Calu3 (cell line): Measurements from ENCODE around the gene CCSER1. TPM values are rescaled to one million over a fixed set of nuclear protein-coding genes. Genes with fewer than 3 reads are reported as not detected.

Experiments used
- BruUV-seq: library from RNA; stranded (reverse); fragments of 400-500 nt; replicated peaks from 2 replicates; lab custom pipeline; 2021; lab: Mats Ljungman, UMichigan
- CTCF ChIA-PET: fragments of 300-600 bp; sonication (Branson Sonifier 250); formaldehyde crosslinking; loops from one replicate; lab custom pipeline; 2022; ENCODE audit warnings: antibody characterized with exemption; lab: Charles Lee
- DNase-seq: peaks from one replicate; pipeline ENCODE4 v3.0.0; 2022
- H3K27ac Mint-ChIP-seq: one replicate; pipeline ENCODE4 v1.8.0; 2022; ENCODE audit warnings: mixed read lengths; ENCODE audit not compliant: unreplicated experiment
- H3K27me3 Mint-ChIP-seq: one replicate; pipeline ENCODE4 v1.8.0; 2022; ENCODE audit warnings: mixed read lengths; ENCODE audit not compliant: unreplicated experiment
- H3K36me3 Mint-ChIP-seq: one replicate; pipeline ENCODE4 v1.8.0; 2022; ENCODE audit warnings: mild to moderate bottlenecking, moderate library complexity, mixed read lengths; ENCODE audit not compliant: insufficient read depth, unreplicated experiment
- H3K4me1 Mint-ChIP-seq: one replicate; pipeline ENCODE4 v1.8.0; 2022; ENCODE audit warnings: mild to moderate bottlenecking, low read depth, mixed read lengths; ENCODE audit not compliant: unreplicated experiment
- H3K4me3 Mint-ChIP-seq: one replicate; pipeline ENCODE4 v1.8.0; 2022; ENCODE audit warnings: mild to moderate bottlenecking, low read depth, moderate library complexity, mixed read lengths; ENCODE audit not compliant: unreplicated experiment
- H3K9me3 Mint-ChIP-seq: one replicate; pipeline ENCODE4 v1.8.0; 2022; ENCODE audit warnings: low read depth, mixed read lengths; ENCODE audit not compliant: unreplicated experiment
- CTCF ChIP-seq: fragments of 200-600 bp; IDR thresholded peaks from one replicate; pipeline ENCODE4 v1.8.0; 2022; ENCODE audit warnings: antibody characterized with exemption; ENCODE audit not compliant: unreplicated experiment
- intact Hi-C: fragments of 100-400 bp; cut with micrococcal nuclease; formaldehyde crosslinking; loops from one replicate; pipeline ENCODE4 v1.10.0; 2022; ENCODE audit not compliant: unreplicated experiment
- total RNA-seq: library from RNA; stranded (reverse); gene quantifications from 2 replicates; pipeline ENCODE4 v1.2.3, GENCODE V29; 2022

Gene CCSER1
- total RNA-seq, 1 experiment from 2014 or later = 6.2 TPM

GRCh38 chr4:91422011-91422410 lies 1294.8 kb downstream of the CCSER1 start:
- no peaks in the 10 kb centered on the region for H3K36me3 Mint-ChIP-seq
- intact Hi-C loops = no loop called here
- no peak for TF ChIP-seq CTCF
- H3K27ac Mint-ChIP-seq = no peak overlapping the region
- no peak for DNase-seq
- no peaks in the 10 kb centered on the region for H3K27me3 Mint-ChIP-seq
- peaks cover 3% of the 10 kb centered on the region for H3K9me3 Mint-ChIP-seq
- CTCF ChIA-PET = no interaction called here
- BruUV-seq = no TSS peak
- H3K4me3 Mint-ChIP-seq = no peak overlapping the region
- H3K4me1 Mint-ChIP-seq = no peaks in the 10 kb centered on the region

- Mint-ChIP-seq H3K27ac (no peak overlapping the region), H3K27me3 (no peaks in the 10 kb centered on the region), H3K36me3 (no peaks in the 10 kb centered on the region), H3K9me3 (no peaks in the 10 kb centered on the region), H3K4me3 (no peak overlapping the region), H3K4me1 (no peaks in the 10 kb centered on the region)
- intact Hi-C loops = no loop called here
- DNase-seq = no peak
- no peak for TF ChIP-seq CTCF
- no TSS peak for BruUV-seq
- CTCF ChIA-PET = no interaction called here
Observed at GRCh38 chr4:91426725-91427124, 1299.5 kb downstream of the CCSER1 start.

- Mint-ChIP-seq H3K9me3 (no peaks in the 10 kb centered on the region), H3K4me1 (no peaks in the 10 kb centered on the region), H3K36me3 (no peaks in the 10 kb centered on the region), H3K4me3 (no peak overlapping the region), H3K27ac (no peak overlapping the region), H3K27me3 (no peaks in the 10 kb centered on the region)
- no peak for DNase-seq
- CTCF ChIA-PET = no interaction called here
- TF ChIP-seq CTCF = no peak
- no TSS peak for BruUV-seq
- intact Hi-C loops = no loop called here
Observed at GRCh38 chr4:91427171-91427570, 1300.0 kb downstream of the CCSER1 start.

GRCh38 chr4:91434631-91435030 lies 1307.4 kb downstream of the CCSER1 start:
- Mint-ChIP-seq H3K4me1 (no peaks in the 10 kb centered on the region), H3K27me3 (no peaks in the 10 kb centered on the region), H3K4me3 (no peak overlapping the region), H3K27ac (no peak overlapping the region), H3K9me3 (no peaks in the 10 kb centered on the region), H3K36me3 (no peaks in the 10 kb centered on the region)
- no peak for TF ChIP-seq CTCF
- DNase-seq = no peak
- intact Hi-C loops = no loop called here
- CTCF ChIA-PET = no interaction called here
- BruUV-seq = no TSS peak
